ENCODE data around the gene MAGEB6. TPM values are rescaled to one million over a fixed set of nuclear protein-coding genes. Genes with fewer than 3 reads are reported as not detected.

MAGEB6 gene
- total and polyA plus RNA-seq, 4 experiments from 2014 or later = not detected

GRCh38 chrX:26234177-26234576 is 41.9 kb downstream of the MAGEB6 start:
- intact Hi-C loops (cut with micrococcal nuclease) = no loop called here
- CTCF ChIA-PET (ENCODE audit: partially characterized antibody) = no interaction called here
- H3K27me3 Mint-ChIP-seq = no peaks in the 10 kb centered on the region
- POLR2A ChIA-PET (ENCODE audit: partially characterized antibody) = no interaction called here
- H3K36me3 Mint-ChIP-seq = no peaks in the 10 kb centered on the region
- H3K9me3 Mint-ChIP-seq = peaks cover 0 to 20% (median 3%) of the 10 kb centered on the region in 8 donors
- Histone ChIP-seq H3K9me3 (ENCODE audit: control insufficient read depth in 1 of 2, low read length in 2 of 2) (no peaks in the 10 kb centered on the region), H3K27me3 (ENCODE audit: insufficient read depth, low read length) (no peaks in the 10 kb centered on the region), H3K4me3 (ENCODE audit: low read length in 2 of 2) (no peak overlapping the region), H3K27ac (ENCODE audit: low read depth, low read length) (no peak overlapping the region), H3K4me1 (ENCODE audit: insufficient read depth, low read length) (no peaks in the 10 kb centered on the region), H3K36me3 (ENCODE audit: insufficient read depth, low read length) (no peaks in the 10 kb centered on the region)
- H3K27ac Mint-ChIP-seq = no peak overlapping the region
- no peak overlapping the region for H3K4me3 Mint-ChIP-seq
- DNase-seq = no peak
- H3K4me1 Mint-ChIP-seq = no peaks in the 10 kb centered on the region

Other genes with a start within 250 kb of the MAGEB6 start
- gene MAGEB18, start 54.1 kb upstream of the MAGEB6 start, total RNA-seq = not detected
- gene MAGEB18, start 54.1 kb upstream of the MAGEB6 start, polyA plus RNA-seq = not detected
- not detected for gene MAGEB6B, start 31.8 kb upstream of the MAGEB6 start, total RNA-seq
- not detected for gene MAGEB6B, start 31.8 kb upstream of the MAGEB6 start, polyA plus RNA-seq
- gene MAGEB5, start 23.7 kb downstream of the MAGEB6 start, total RNA-seq = not detected
- gene MAGEB5, start 23.7 kb downstream of the MAGEB6 start, polyA plus RNA-seq = not detected

All from CD4-positive, alpha-beta memory T cell (primary cell).